HUDEP-2 (cell line): ENCODE measurements around the gene DSTN.

Experiments used
- DNase-seq, 76 experiments: peaks; one replicate each; lab custom pipeline; 2025; ENCODE audit not compliant: unreplicated experiment in 76 of 76; lab: John Stamatoyannopoulos, UW

The DSTN gene

GRCh38 chr20:17543531-17544131 is 26.2 kb upstream of the DSTN start:
- no peak for DNase-seq

- no peak for DNase-seq
These were observed 24.7 kb upstream of the DSTN start for GRCh38 chr20:17545127-17545526.

- DNase-seq, result no peak
These were observed 20.7 kb upstream of the DSTN start for GRCh38 chr20:17549131-17549530.

GRCh38 chr20:17555106-17555505 is 14.8 kb upstream of the DSTN start:
- DNase-seq, result no peak

- DNase-seq, result no peak
These were observed 12.8 kb upstream of the DSTN start for GRCh38 chr20:17556837-17557674.

GRCh38 chr20:17557675-17558006 is 12.2 kb upstream of the DSTN start:
- no peak for DNase-seq

- DNase-seq, result peak in 1 of 76 experiments; percentile 11
These were observed 11.5 kb upstream of the DSTN start for GRCh38 chr20:17558154-17558940.

- no peak for DNase-seq
These were observed 11.0 kb upstream of the DSTN start for GRCh38 chr20:17558941-17559304.

GRCh38 chr20:17559338-17559737 is 10.5 kb upstream of the DSTN start:
- DNase-seq, result no peak

GRCh38 chr20:17560344-17561074 is 9.4 kb upstream of the DSTN start:
- DNase-seq, result no peak

GRCh38 chr20:17562804-17563305 is 7.0 kb upstream of the DSTN start:
- DNase-seq, result peak in 1 of 76 experiments; percentile 4

- no peak for DNase-seq
These were observed 4.6 kb upstream of the DSTN start for GRCh38 chr20:17565169-17565845.

- DNase-seq, result no peak
These were observed 3.5 kb upstream of the DSTN start for GRCh38 chr20:17566345-17566744.

GRCh38 chr20:17568045-17568788 is 1.7 kb upstream of the DSTN start:
- no peak for DNase-seq

- DNase-seq, result peak in 8 of 76 experiments; percentile 1 to 20 (median 14)
These were observed 828 bp upstream of the DSTN start for GRCh38 chr20:17568972-17569521.

- peak in 60 of 76 experiments; percentile 10 to 68 (median 34) for DNase-seq
These were observed 675 bp downstream of the DSTN start for GRCh38 chr20:17570347-17571152.

GRCh38 chr20:17571153-17571527 is 1.3 kb downstream of the DSTN start:
- peak in 2 of 76 experiments; percentile 8 to 21 for DNase-seq

GRCh38 chr20:17572034-17572638 is 2.3 kb downstream of the DSTN start:
- no peak for DNase-seq
